CD4-positive, CD25-positive, alpha-beta regulatory T cell (primary cell): ENCODE data around the gene SDHB. TPM values are rescaled to one million over a fixed set of nuclear protein-coding genes. Genes with fewer than 3 reads are reported as not detected.
"Not testable (repeated sequence)": the region's sequence is repeated elsewhere in the genome, so short reads cannot be mapped to it uniquely, and the experiment has no call there.

ENCODE experiments used
- ATAC-seq, 2 donors: fragments of 150-1000 bp; cut with Tn5 transposase; one replicate each; pipeline ENCODE4 v1.10.0; 2021; ENCODE audit warnings: low read depth in 2 of 2, moderate number of reproducible peaks in 2 of 2, moderate library complexity in 1 of 2
- DNase-seq, 3 donors: peaks; one replicate each; pipeline versions ENCODE4 v3.0.0 to v3.0.0-alpha.2; 2012 to 2022; ENCODE audit warnings: mixed read lengths in 1 of 3
- H3K27ac ChIP-seq: one replicate; pipeline ENCODE4 v1.7.0; 2013; ENCODE audit warnings: mild to moderate bottlenecking, low read length; ENCODE audit not compliant: insufficient read depth, poor library complexity, severe bottlenecking
- H3K27me3 ChIP-seq: one replicate; pipeline ENCODE4 v1.7.0; 2013; ENCODE audit warnings: low read length; ENCODE audit not compliant: control insufficient read depth, insufficient read depth
- H3K36me3 ChIP-seq: one replicate; pipeline ENCODE4 v1.7.0; 2013; ENCODE audit warnings: mild to moderate bottlenecking, low read length, moderate library complexity; ENCODE audit not compliant: control insufficient read depth, insufficient read depth
- H3K4me1 ChIP-seq: 2 replicates; pipeline ENCODE4 v1.7.0; 2013; ENCODE audit warnings: mild to moderate bottlenecking, low read length; ENCODE audit not compliant: insufficient read depth, control insufficient read depth, poor library complexity, severe bottlenecking
- H3K4me3 ChIP-seq: one replicate; pipeline ENCODE4 v1.7.0; 2013; ENCODE audit warnings: low read depth, mild to moderate bottlenecking, low read length, moderate library complexity
- H3K9me3 ChIP-seq, 2 experiments: 1 replicate in 1 of 2; 2 replicates in 1 of 2; pipeline ENCODE4 v1.7.0; 2013; ENCODE audit warnings: low read length in 2 of 2, mild to moderate bottlenecking in 1 of 2, moderate library complexity in 1 of 2; ENCODE audit not compliant: control insufficient read depth in 2 of 2
- H3K27ac Mint-ChIP-seq, 3 donors: one replicate each; pipeline ENCODE4 v1.8.0; 2020 to 2022; ENCODE audit warnings: mild to moderate bottlenecking in 3 of 3, mixed read lengths in 3 of 3, moderate library complexity in 2 of 3
- H3K27me3 Mint-ChIP-seq: one replicate; pipeline ENCODE4 v1.8.0; 2022; ENCODE audit warnings: mild to moderate bottlenecking, mixed read lengths
- H3K36me3 Mint-ChIP-seq: one replicate; pipeline ENCODE4 v1.8.0; 2020; ENCODE audit warnings: mixed read lengths
- H3K4me1 Mint-ChIP-seq, 4 donors: one replicate each; pipeline ENCODE4 v1.8.0; 2020 to 2022; ENCODE audit warnings: mixed read lengths in 4 of 4, mild to moderate bottlenecking in 1 of 4
- H3K4me3 Mint-ChIP-seq, 4 donors: one replicate each; pipeline ENCODE4 v1.8.0; 2020 to 2022; ENCODE audit warnings: mild to moderate bottlenecking in 4 of 4, mixed read lengths in 4 of 4, moderate library complexity in 3 of 4
- H3K9me3 Mint-ChIP-seq, 7 donors: one replicate each; pipeline ENCODE4 v1.8.0; 2020 to 2022; ENCODE audit warnings: mixed read lengths in 7 of 7, mild to moderate bottlenecking in 3 of 7, moderate library complexity in 2 of 7
- polyA plus RNA-seq, 4 donors: library from polyadenylated mRNA; unstranded; fragments of 300-500 nt; fragmentation: Illumina TruSeq; gene quantifications; one replicate each; pipeline ENCODE4 v1.2.3, GENCODE V29; 2021
- total RNA-seq: library from RNA; stranded (reverse); gene quantifications from one replicate; pipeline ENCODE4 v1.2.3, GENCODE V29; 2022

Gene SDHB
- total and polyA plus RNA-seq, 5 donors from 2014 or later, result 65.5 to 207 (median 153) TPM

DNA sequence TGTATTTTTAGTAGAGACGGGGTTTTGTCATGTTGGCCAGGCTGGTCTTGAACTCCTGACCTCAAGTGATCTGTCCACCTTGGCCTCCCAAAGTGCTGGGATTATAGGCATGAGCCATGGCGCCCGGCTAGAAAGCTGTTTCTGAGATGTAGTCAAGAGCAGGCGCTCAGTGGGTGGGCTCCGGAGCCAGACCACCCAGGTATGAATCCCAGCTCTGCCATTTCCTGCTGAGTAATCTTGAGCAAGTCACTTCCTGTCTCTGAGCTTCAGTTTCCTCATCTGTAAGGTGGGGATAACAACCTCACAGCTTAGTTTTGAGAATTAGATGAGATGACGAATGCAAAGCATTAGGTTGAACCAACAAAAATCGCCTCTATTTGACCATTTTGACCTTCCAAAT is 8.9 kb upstream of the SDHB start:
- not testable (repeated sequence) for H3K27me3 ChIP-seq, H3K27ac ChIP-seq, H3K9me3 Mint-ChIP-seq, H3K4me1 Mint-ChIP-seq, H3K4me3 ChIP-seq, H3K36me3 Mint-ChIP-seq, ATAC-seq, H3K9me3 ChIP-seq, H3K27ac Mint-ChIP-seq, H3K4me1 ChIP-seq, H3K36me3 ChIP-seq, H3K4me3 Mint-ChIP-seq
- DNase-seq, result peak in 1 of 3 donors; percentile 51
- peaks cover 39% of the 10 kb centered on the region for H3K27me3 Mint-ChIP-seq

DNA sequence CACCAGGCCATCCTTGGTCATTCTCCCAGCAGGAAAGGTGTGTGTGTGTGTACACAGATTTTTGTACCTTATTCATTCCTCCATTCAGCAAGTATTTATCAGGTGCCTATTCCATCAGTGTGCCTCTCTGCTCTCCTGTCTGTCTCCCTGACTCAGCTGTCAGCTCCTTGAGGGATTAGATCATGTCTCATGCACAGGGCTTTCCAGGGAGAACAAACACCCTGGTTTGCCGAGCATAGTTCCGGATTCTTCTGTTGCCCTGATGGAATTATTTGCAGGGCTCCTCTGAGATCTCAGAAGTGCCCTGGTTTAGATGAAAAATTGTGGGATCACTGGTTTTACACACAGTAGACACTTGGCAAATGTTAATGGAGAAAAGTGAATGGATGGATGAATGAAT is 8.1 kb upstream of the SDHB start:
- H3K4me1 ChIP-seq, result no peaks in the 10 kb centered on the region
- DNase-seq (no peak), ATAC-seq (no peak)
- peaks cover 0 to 5% of the 10 kb centered on the region in 2 experiments for H3K9me3 ChIP-seq
- H3K9me3 Mint-ChIP-seq, result peaks cover 0 to 7% (median 0%) of the 10 kb centered on the region in 7 donors
- no peaks in the 10 kb centered on the region for H3K36me3 ChIP-seq
- H3K27me3 ChIP-seq, result no peaks in the 10 kb centered on the region
- H3K4me3 Mint-ChIP-seq, result no peak overlapping the region
- H3K27ac ChIP-seq, result no peak overlapping the region
- H3K27me3 Mint-ChIP-seq, result peaks cover 38% of the 10 kb centered on the region
- no peak overlapping the region for H3K4me3 ChIP-seq
- no peak overlapping the region for H3K27ac Mint-ChIP-seq
- no peaks in the 10 kb centered on the region for H3K4me1 Mint-ChIP-seq
- H3K36me3 Mint-ChIP-seq, result no peaks in the 10 kb centered on the region

DNA sequence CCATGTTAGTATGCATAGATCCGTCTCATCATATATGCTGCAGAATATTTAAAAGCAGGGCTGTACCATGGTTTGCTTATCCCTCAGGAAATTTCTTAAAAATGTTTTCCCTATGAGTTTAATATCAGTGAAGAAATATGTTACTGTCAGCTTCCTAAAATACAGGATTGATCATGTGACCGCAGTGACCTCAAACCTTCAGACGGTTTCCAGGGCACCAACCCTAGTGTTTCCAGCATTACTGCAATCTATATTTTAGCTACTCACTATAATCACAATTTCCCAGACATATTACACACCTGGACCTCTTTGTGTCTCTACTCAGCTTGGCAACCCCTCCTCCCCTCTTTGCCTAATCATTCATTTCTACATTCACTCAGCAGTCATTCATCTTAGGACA is 7.7 kb upstream of the SDHB start:
- no peak for ATAC-seq
- Mint-ChIP-seq H3K27me3 (peaks cover 38% of the 10 kb centered on the region), H3K27ac (no peak overlapping the region), H3K36me3 (no peaks in the 10 kb centered on the region), H3K4me3 (no peak overlapping the region), H3K4me1 (no peaks in the 10 kb centered on the region), H3K9me3 (peaks cover 0 to 7% (median 0%) of the 10 kb centered on the region in 7 donors)
- H3K9me3 ChIP-seq, result peaks cover 0 to 5% of the 10 kb centered on the region in 2 experiments
- H3K4me3 ChIP-seq, result no peak overlapping the region
- DNase-seq, result no peak
- H3K27ac ChIP-seq, result no peak overlapping the region
- H3K27me3 ChIP-seq, result no peaks in the 10 kb centered on the region
- H3K4me1 ChIP-seq, result no peaks in the 10 kb centered on the region
- no peaks in the 10 kb centered on the region for H3K36me3 ChIP-seq

DNA sequence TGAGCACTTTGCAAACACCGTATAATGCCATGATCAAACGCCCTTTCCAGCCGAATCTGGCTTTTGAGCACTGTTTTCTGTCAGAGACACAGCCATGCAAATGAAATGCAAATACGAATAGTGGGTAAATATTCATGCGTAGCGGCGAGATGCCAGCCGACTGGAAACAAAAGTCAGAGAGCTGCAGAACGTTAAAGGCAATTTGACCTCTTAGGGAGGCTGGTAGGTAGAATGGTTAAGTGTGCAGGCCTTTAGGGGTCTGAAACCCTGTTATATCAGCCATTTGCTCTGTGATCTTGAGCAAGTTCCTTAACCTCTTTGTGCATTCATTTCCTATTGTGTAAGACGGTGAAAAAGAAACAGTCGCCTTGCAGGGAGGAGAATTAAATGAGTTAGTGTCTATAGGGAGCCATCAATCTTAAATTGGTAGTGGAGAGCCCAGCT is 6.5 kb upstream of the SDHB start:
- ATAC-seq (no peak), DNase-seq (no peak)
- no peaks in the 10 kb centered on the region for H3K36me3 ChIP-seq
- H3K27me3 ChIP-seq, result no peaks in the 10 kb centered on the region
- peaks cover 0 to 7% (median 0%) of the 10 kb centered on the region in 7 donors for H3K9me3 Mint-ChIP-seq
- peaks cover 0 to 5% of the 10 kb centered on the region in 2 experiments for H3K9me3 ChIP-seq
- no peak overlapping the region for H3K27ac ChIP-seq
- H3K4me1 Mint-ChIP-seq, result peaks cover 0 to 4% (median 1%) of the 10 kb centered on the region in 4 donors
- no peak overlapping the region for H3K27ac Mint-ChIP-seq
- no peaks in the 10 kb centered on the region for H3K36me3 Mint-ChIP-seq
- H3K4me1 ChIP-seq, result no peaks in the 10 kb centered on the region
- no peak overlapping the region for H3K4me3 Mint-ChIP-seq
- peaks cover 38% of the 10 kb centered on the region for H3K27me3 Mint-ChIP-seq
- no peak overlapping the region for H3K4me3 ChIP-seq

DNA sequence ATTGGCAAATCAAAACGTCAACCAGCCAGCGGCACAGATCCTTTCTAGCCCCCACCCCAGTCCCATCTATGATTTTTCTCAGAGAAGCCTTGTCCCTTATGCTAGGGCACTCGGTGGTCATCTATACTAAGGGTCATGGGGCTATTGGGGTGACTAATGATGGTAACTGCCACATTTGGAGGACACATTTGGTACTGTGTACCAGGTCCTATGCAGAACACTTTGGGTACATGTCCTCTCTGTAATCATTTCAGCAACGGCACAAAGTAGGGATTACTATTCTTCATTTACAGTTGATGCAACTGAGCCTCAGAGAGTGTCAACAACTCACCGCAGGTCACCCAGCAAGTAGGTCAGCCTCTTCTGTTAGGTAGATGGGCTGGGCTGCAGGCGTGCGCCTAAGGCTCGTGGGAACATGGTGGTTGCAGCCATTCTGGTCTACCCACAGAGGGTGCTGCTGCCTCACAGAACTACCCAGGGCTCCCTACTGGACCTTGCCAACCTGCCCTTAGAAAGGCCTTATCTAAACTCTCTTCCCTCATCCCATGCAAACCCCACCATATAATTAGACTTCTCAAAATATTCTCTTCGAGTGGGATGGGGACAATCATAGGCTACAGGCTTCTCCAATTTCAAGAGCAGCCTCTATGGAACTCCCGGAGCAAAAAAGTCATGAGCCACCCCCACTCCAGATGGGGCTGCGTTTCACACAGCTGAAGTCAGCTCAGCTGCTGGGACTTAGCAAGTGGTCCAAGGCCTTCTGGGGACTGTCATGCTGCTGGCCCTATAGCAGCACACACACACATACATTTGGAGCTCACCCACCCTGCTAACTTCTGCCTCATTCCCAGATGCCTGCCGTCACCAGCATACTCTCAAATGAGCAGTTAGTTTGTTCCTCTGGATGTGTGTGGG is 5.8 kb upstream of the SDHB start:
- no peak overlapping the region for H3K4me3 Mint-ChIP-seq
- H3K9me3 Mint-ChIP-seq, result peaks cover 0 to 4% (median 0%) of the 10 kb centered on the region in 7 donors
- H3K27ac ChIP-seq, result no peak overlapping the region

GRCh38 chr1:17056551-17056950 is 2.7 kb upstream of the SDHB start:
- no peak overlapping the region for H3K4me3 Mint-ChIP-seq
- DNase-seq, result no peak
- H3K36me3 Mint-ChIP-seq, result no peaks in the 10 kb centered on the region
- peak overlapping the region in 1 of 3 donors; percentile 54 for H3K27ac Mint-ChIP-seq
- Histone ChIP-seq H3K4me3 (no peak overlapping the region), H3K9me3 (no peaks in the 10 kb centered on the region), H3K36me3 (peaks cover under 1% of the 10 kb centered on the region), H3K27ac (no peak overlapping the region), H3K27me3 (no peaks in the 10 kb centered on the region), H3K4me1 (peaks cover 13% of the 10 kb centered on the region)
- peaks cover 0 to 26% (median 15%) of the 10 kb centered on the region in 4 donors for H3K4me1 Mint-ChIP-seq
- no peak for ATAC-seq
- H3K9me3 Mint-ChIP-seq, result peaks cover 0 to 3% (median 0%) of the 10 kb centered on the region in 7 donors
- peaks cover 18% of the 10 kb centered on the region for H3K27me3 Mint-ChIP-seq

More for the DNA sequence above, 5.8 kb upstream of the SDHB start:
- Histone ChIP-seq H3K27me3 (no peaks in the 10 kb centered on the region), H3K4me3 (no peak overlapping the region), H3K36me3 (no peaks in the 10 kb centered on the region), H3K9me3 (no peaks in the 10 kb centered on the region), H3K4me1 (no peaks in the 10 kb centered on the region)
- H3K36me3 Mint-ChIP-seq, result no peaks in the 10 kb centered on the region
- DNase-seq (peak; percentile 10 to 56 (median 19)), ATAC-seq (peak; percentile 58 to 65)
- no peak overlapping the region for H3K27ac Mint-ChIP-seq
- H3K4me1 Mint-ChIP-seq, result peaks cover 0 to 4% (median 1%) of the 10 kb centered on the region in 4 donors
- peaks cover 38% of the 10 kb centered on the region for H3K27me3 Mint-ChIP-seq

GRCh38 chr1:17055801-17056200 is 2.0 kb upstream of the SDHB start:
- peaks cover 0 to 3% (median 0%) of the 10 kb centered on the region in 7 donors for H3K9me3 Mint-ChIP-seq
- Histone ChIP-seq H3K4me1 (peaks cover 13% of the 10 kb centered on the region), H3K27ac (no peak overlapping the region), H3K9me3 (no peaks in the 10 kb centered on the region), H3K4me3 (no peak overlapping the region), H3K36me3 (peaks cover 7% of the 10 kb centered on the region), H3K27me3 (no peaks in the 10 kb centered on the region)
- H3K4me3 Mint-ChIP-seq, result peak overlapping the region; percentile 17 to 81 (median 72)
- no peak for DNase-seq
- no peaks in the 10 kb centered on the region for H3K36me3 Mint-ChIP-seq
- peaks cover 5 to 32% (median 20%) of the 10 kb centered on the region in 4 donors for H3K4me1 Mint-ChIP-seq
- H3K27me3 Mint-ChIP-seq, result peaks cover 15% of the 10 kb centered on the region
- ATAC-seq, result no peak
- peak overlapping the region in 1 of 3 donors; percentile 54 for H3K27ac Mint-ChIP-seq
